ENCODE results near the gene SHC1.

DNA sequence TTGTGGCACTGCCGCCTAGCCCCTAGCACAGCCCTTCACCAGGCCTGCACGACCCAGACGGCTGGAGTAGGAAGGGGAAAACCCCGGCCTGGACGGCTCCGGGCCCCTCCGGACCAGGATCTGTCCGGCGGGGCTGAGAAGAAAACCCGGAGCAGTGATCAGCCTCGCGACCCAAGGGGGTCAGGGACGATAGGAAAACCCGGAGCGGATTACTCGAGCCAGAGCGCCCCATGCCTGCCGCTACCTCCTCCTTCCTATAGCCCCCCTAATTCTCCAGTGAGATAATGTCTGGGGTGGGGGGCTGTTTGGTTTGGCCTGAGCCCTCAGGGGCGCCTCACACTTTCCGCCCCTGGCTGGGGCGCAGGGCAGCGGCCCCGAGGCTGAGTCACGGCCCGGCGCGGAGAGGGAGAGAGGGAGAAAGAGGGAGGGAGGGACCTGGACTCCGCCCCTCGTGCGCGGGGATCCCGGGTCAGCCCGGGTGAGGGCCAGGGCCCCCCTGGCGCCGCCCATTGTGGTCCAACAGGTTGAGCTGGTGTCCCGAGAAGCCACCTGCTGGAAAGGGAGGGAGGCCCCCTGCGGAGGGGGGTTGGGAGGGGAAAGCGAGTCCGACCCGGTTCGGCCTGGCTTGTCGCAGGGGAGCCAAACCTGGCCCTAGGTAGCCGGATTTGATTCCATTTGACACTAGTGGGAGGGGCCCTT lies 30.3 kb upstream of the SHC1 start:
- TF ChIP-seq, protein P1, sequence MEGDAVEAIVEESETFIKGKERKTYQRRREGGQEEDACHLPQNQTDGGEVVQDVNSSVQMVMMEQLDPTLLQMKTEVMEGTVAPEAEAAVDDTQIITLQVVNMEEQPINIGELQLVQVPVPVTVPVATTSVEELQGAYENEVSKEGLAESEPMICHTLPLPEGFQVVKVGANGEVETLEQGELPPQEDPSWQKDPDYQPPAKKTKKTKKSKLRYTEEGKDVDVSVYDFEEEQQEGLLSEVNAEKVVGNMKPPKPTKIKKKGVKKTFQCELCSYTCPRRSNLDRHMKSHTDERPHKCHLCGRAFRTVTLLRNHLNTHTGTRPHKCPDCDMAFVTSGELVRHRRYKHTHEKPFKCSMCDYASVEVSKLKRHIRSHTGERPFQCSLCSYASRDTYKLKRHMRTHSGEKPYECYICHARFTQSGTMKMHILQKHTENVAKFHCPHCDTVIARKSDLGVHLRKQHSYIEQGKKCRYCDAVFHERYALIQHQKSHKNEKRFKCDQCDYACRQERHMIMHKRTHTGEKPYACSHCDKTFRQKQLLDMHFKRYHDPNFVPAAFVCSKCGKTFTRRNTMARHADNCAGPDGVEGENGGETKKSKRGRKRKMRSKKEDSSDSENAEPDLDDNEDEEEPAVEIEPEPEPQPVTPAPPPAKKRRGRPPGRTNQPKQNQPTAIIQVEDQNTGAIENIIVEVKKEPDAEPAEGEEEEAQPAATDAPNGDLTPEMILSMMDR (IDR thresholded peaks at IDR 0.05): no peak
- TF ChIP-seq EZH2 (IDR thresholded peaks at IDR 0.05; ENCODE audit: borderline replicate concordance, insufficient read depth, low read depth, low read length, poor library complexity, severe bottlenecking): no peak

Measured in B cell (primary cell).